SK-N-MC (cell line): Measurements from ENCODE around the gene DIAPH2.

ENCODE experiments used
- EZH2 ChIP-seq: fragments of 200-600 bp; sonication (generic); IDR thresholded peaks from one replicate; pipeline ENCODE4 v1.6.1; 2017; ENCODE audit warnings: antibody characterized with exemption
- FOXP2 ChIP-seq: optimal IDR thresholded peaks from 2 replicates; pipeline ENCODE3; 2011; ENCODE audit warnings: mild to moderate bottlenecking, moderate library complexity; ENCODE audit not compliant: insufficient read depth; ENCODE audit errors: extremely low read length, control extremely low read depth
- POLR2AphosphoS5 ChIP-seq: IDR thresholded peaks from 2 replicates; pipeline ENCODE4 v1.6.1; 2012; ENCODE audit warnings: mild to moderate bottlenecking, low read depth, low read length, borderline replicate concordance

DNA sequence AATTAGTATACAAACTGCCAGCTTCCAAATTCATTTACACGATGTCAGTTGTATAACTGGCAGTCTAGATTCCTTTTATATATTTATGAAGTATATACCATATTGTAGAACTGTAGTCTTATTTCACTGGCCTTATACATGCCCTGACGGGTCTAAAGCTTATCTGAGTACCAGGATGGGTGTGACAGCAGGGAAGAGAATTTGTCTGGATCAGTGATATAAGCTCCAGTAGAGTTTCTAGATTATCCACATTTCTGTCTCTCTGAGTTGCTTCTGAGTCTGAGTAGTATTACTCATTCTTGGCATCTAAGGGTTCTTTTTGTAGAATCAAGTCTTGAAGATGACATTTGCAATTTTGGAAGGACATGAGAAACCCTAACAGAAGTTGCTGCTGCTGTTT lies 300.4 kb downstream of the DIAPH2 start:
- TF ChIP-seq EZH2 (no peak), POLR2AphosphoS5 (no peak), FOXP2 (no peak)
